Common myeloid progenitor, CD34-positive (primary cell): Measurements from ENCODE around the gene RSPO1.

Experiments used
- CTCF ChIA-PET: fragments of 350-600 bp; sonication (Branson Sonifier 250); formaldehyde crosslinking; loops from one replicate; lab custom pipeline; 2021; ENCODE audit warnings: antibody characterized with exemption; lab: Charles Lee
- POLR2A ChIA-PET: fragments of 350-600 bp; sonication (Branson Sonifier 250); formaldehyde crosslinking; loops from one replicate; lab custom pipeline; 2021; ENCODE audit warnings: antibody characterized with exemption; lab: Charles Lee
- DNase-seq, 3 donors: peaks; one replicate each; pipeline versions ENCODE4 v3.0.0 to v3.0.0-alpha.2; 2013
- H3K27ac ChIP-seq, 2 experiments: 1 replicate in 1 of 2; 2 replicates in 1 of 2; pipeline ENCODE4 v1.7.0; 2013; ENCODE audit warnings: inconsistent platforms in 2 of 2, low read length in 2 of 2, mild to moderate bottlenecking in 2 of 2, low read depth in 1 of 2, moderate library complexity in 1 of 2; ENCODE audit not compliant: severe bottlenecking in 2 of 2, insufficient read depth in 1 of 2, poor library complexity in 1 of 2
- H3K27me3 ChIP-seq, 5 experiments: replicated peaks in 2 of 5; 1 replicate in 3 of 5; 2 replicates in 2 of 5; pipeline versions ENCODE4 v1.6.1 to v1.7.0; 2013; ENCODE audit warnings: low read length in 4 of 5, mild to moderate bottlenecking in 2 of 5, moderate library complexity in 2 of 5, inconsistent platforms in 1 of 5; ENCODE audit not compliant: insufficient read depth in 5 of 5, control insufficient read depth in 4 of 5
- H3K36me3 ChIP-seq, 4 experiments: 1 replicate in 2 of 4; 2 replicates in 2 of 4; pipeline versions ENCODE4 v1.6.1 to v1.7.0; 2013; ENCODE audit warnings: low read length in 3 of 4, control low read depth in 1 of 4, mild to moderate bottlenecking in 1 of 4; ENCODE audit not compliant: control insufficient read depth in 4 of 4, insufficient read depth in 4 of 4
- H3K4me1 ChIP-seq, 4 experiments: 1 replicate in 3 of 4; 2 replicates in 1 of 4; pipeline versions ENCODE4 v1.6.1 to v1.7.1; 2013; ENCODE audit warnings: low read length in 3 of 4, mild to moderate bottlenecking in 3 of 4, control low read depth in 1 of 4, inconsistent platforms in 1 of 4, moderate library complexity in 1 of 4; ENCODE audit not compliant: control insufficient read depth in 4 of 4, insufficient read depth in 4 of 4; ENCODE audit errors: control extremely low read depth in 1 of 4
- H3K4me3 ChIP-seq, 7 experiments: 1 replicate in 4 of 7; 2 replicates in 3 of 7; pipeline versions ENCODE4 v1.5.1 to v1.7.0; 2013; ENCODE audit warnings: mild to moderate bottlenecking in 7 of 7, low read length in 6 of 7, moderate library complexity in 6 of 7, inconsistent platforms in 2 of 7, low read depth in 2 of 7, control low read depth in 1 of 7; ENCODE audit not compliant: insufficient read depth in 4 of 7, control insufficient read depth in 1 of 7; ENCODE audit errors: extremely low read depth in 1 of 7
- H3K9me3 ChIP-seq, 5 experiments: 1 replicate in 4 of 5; 2 replicates in 1 of 5; pipeline versions ENCODE4 v1.6.1 to v1.7.1; 2013; ENCODE audit warnings: low read length in 4 of 5, mild to moderate bottlenecking in 2 of 5, inconsistent platforms in 1 of 5, low read depth in 1 of 5, moderate library complexity in 1 of 5; ENCODE audit not compliant: control insufficient read depth in 4 of 5, insufficient read depth in 2 of 5; ENCODE audit errors: control extremely low read depth in 1 of 5
- WGBS: methylation state at CpG from one replicate; pipeline ENCODE4 v1.1.5; 2013; ENCODE audit not compliant: insufficient coverage; 5-methylcytosine and 5-hydroxymethylcytosine counted together

RSPO1 gene

GRCh38 chr1:37676281-37677142 is 41.8 kb upstream of the RSPO1 start:
- CTCF ChIA-PET = interaction anchor here (16.2 kb wide), 1 partner anchor 73 kb away, joined by 187 read pairs; no protein-coding TSS in a partner anchor
- Histone ChIP-seq H3K27ac (no peak overlapping the region), H3K4me1 (peaks cover 3 to 17% (median 8%) of the 10 kb centered on the region in 4 experiments), H3K27me3 (peaks cover 0 to 4% (median 0%) of the 10 kb centered on the region in 5 experiments), H3K4me3 (no peak overlapping the region), H3K36me3 (peaks cover 0 to 8% (median 4%) of the 10 kb centered on the region in 4 experiments), H3K9me3 (no peaks in the 10 kb centered on the region)
- WGBS = 60% methylated on average over 11 of the region's 14 CpGs
- POLR2A ChIA-PET = no interaction called here
- DNase-seq = no peak

GRCh38 chr1:37673920-37674319 is 39.2 kb upstream of the RSPO1 start:
- Histone ChIP-seq H3K36me3 (no peaks in the 10 kb centered on the region), H3K27me3 (peaks cover 0 to 16% (median 4%) of the 10 kb centered on the region in 5 experiments), H3K4me3 (no peak overlapping the region), H3K9me3 (no peaks in the 10 kb centered on the region), H3K4me1 (peaks cover 3 to 17% (median 8%) of the 10 kb centered on the region in 4 experiments), H3K27ac (no peak overlapping the region)
- ChIA-PET POLR2A (no interaction called here), CTCF (interaction anchor here (1.0 to 16.2 kb wide), 3 partner anchors 10 to 71 kb away, joined by 3 to 187 read pairs (median 3); no protein-coding TSS in a partner anchor)
- 93% methylated on average over 3 of the region's 10 CpGs for WGBS
- DNase-seq = no peak

- Histone ChIP-seq H3K27me3 (peaks cover 0 to 25% (median 4%) of the 10 kb centered on the region in 5 experiments), H3K9me3 (no peaks in the 10 kb centered on the region), H3K4me3 (no peak overlapping the region), H3K27ac (no peak overlapping the region), H3K4me1 (peaks cover 3 to 17% (median 8%) of the 10 kb centered on the region in 4 experiments), H3K36me3 (no peaks in the 10 kb centered on the region)
- CTCF ChIA-PET = interaction anchor here (1.0 to 16.2 kb wide), 2 partner anchors 10 to 69 kb away, joined by 4 to 187 read pairs; no protein-coding TSS in a partner anchor
- 96% methylated on average over 8 of the region's 9 CpGs for WGBS
- DNase-seq = no peak
- POLR2A ChIA-PET = no interaction called here
Observed at GRCh38 chr1:37672136-37672870, 37.6 kb upstream of the RSPO1 start.

- H3K27me3 ChIP-seq = peaks cover 0 to 25% (median 4%) of the 10 kb centered on the region in 5 experiments
Observed at GRCh38 chr1:37671261-37671660, 36.6 kb upstream of the RSPO1 start.

GRCh38 chr1:37670133-37670532 is 35.4 kb upstream of the RSPO1 start:
- Histone ChIP-seq H3K4me1 (peaks cover 0 to 3% (median 0%) of the 10 kb centered on the region in 4 experiments), H3K27me3 (peaks cover 0 to 25% (median 4%) of the 10 kb centered on the region in 5 experiments), H3K9me3 (no peaks in the 10 kb centered on the region), H3K36me3 (no peaks in the 10 kb centered on the region), H3K4me3 (no peak overlapping the region), H3K27ac (no peak overlapping the region)
- 100% methylated on average over 2 of the region's 2 CpGs for WGBS
- DNase-seq = no peak
- ChIA-PET CTCF (interaction anchor here (0.6 to 16.2 kb wide), 2 partner anchors 12 to 67 kb away, joined by 3 to 187 read pairs; no protein-coding TSS in a partner anchor), POLR2A (no interaction called here)

More at GRCh38 chr1:37671261-37671660, 36.6 kb upstream of the RSPO1 start:
- no peak overlapping the region for H3K27ac ChIP-seq
- ChIA-PET CTCF (interaction anchor here (16.2 kb wide), 1 partner anchor 68 kb away, joined by 187 read pairs; no protein-coding TSS in a partner anchor), POLR2A (no interaction called here)
- WGBS = 89% methylated on average over 4 of the region's 6 CpGs
- H3K9me3 ChIP-seq = no peaks in the 10 kb centered on the region
- H3K4me1 ChIP-seq = peaks cover 2 to 11% (median 4%) of the 10 kb centered on the region in 4 experiments
- H3K4me3 ChIP-seq = no peak overlapping the region
- H3K36me3 ChIP-seq = no peaks in the 10 kb centered on the region
- no peak for DNase-seq

GRCh38 chr1:37667023-37667671 is 32.5 kb upstream of the RSPO1 start:
- WGBS = 94% methylated on average over 16 of the region's 17 CpGs
- Histone ChIP-seq H3K9me3 (no peaks in the 10 kb centered on the region), H3K4me1 (no peaks in the 10 kb centered on the region), H3K27me3 (peaks cover 0 to 22% (median 5%) of the 10 kb centered on the region in 5 experiments), H3K27ac (no peak overlapping the region), H3K36me3 (no peaks in the 10 kb centered on the region), H3K4me3 (no peak overlapping the region)
- ChIA-PET POLR2A (no interaction called here), CTCF (interaction anchor here (0.7 to 1.3 kb wide), 2 partner anchors 10 to 65 kb away, joined by 3 read pairs; no protein-coding TSS in a partner anchor)
- DNase-seq = no peak
